Hepatocyte (in vitro differentiated cells): Measurements from ENCODE around the gene BTC.

Experiments
- EZH2phosphoT487 ChIP-seq: fragments of 200-600 bp; sonication (generic); IDR thresholded peaks from one replicate; pipeline ENCODE4 v1.6.1; 2018; ENCODE audit warnings: antibody characterized with exemption, mild to moderate bottlenecking, low read depth, moderate library complexity; ENCODE audit not compliant: unreplicated experiment, severe bottlenecking
- TF ChIP-seq, protein P1 (sequence below): fragments of 200-600 bp; sonication (generic); IDR thresholded peaks from 2 replicates; pipeline ENCODE4 v1.5.1; 2016; ENCODE audit warnings: antibody characterized with exemption, mild to moderate bottlenecking; ENCODE audit not compliant: poor library complexity

DNA sequence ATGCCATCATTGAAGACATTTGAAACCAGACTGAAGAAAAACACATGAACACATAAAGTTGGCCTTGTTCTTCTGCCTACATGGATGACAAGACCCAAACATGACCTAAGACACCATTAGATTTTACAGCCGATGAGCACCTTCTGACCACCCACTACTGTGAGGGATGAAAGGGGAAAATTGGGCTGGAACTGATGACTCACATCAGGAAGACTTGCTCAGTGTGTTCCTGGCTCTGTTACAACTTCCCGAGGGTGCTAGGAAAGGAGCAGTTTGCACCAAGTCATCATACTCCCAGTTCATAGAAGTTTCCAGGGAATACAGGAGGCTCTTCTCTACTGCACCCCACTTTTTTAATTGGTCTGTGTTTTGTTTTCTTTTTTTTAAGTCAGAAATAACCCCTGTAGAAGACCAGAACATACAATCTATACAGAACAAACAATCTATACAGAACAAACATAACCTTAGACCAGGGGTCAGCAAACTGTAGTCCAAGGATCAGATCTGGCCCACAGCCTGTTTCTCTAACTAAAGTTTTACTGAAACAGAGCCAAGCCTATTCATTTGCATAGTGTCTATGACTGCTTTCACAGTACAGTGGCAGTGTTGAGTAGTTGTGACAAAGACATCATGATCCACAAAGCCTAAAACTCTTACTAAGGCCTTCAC, 25.3 kb downstream of the BTC start:
- TF ChIP-seq EZH2phosphoT487 = no peak
- TF ChIP-seq, protein P1, sequence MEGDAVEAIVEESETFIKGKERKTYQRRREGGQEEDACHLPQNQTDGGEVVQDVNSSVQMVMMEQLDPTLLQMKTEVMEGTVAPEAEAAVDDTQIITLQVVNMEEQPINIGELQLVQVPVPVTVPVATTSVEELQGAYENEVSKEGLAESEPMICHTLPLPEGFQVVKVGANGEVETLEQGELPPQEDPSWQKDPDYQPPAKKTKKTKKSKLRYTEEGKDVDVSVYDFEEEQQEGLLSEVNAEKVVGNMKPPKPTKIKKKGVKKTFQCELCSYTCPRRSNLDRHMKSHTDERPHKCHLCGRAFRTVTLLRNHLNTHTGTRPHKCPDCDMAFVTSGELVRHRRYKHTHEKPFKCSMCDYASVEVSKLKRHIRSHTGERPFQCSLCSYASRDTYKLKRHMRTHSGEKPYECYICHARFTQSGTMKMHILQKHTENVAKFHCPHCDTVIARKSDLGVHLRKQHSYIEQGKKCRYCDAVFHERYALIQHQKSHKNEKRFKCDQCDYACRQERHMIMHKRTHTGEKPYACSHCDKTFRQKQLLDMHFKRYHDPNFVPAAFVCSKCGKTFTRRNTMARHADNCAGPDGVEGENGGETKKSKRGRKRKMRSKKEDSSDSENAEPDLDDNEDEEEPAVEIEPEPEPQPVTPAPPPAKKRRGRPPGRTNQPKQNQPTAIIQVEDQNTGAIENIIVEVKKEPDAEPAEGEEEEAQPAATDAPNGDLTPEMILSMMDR = no peak
